Glutamatergic neuron (in vitro differentiated cells): ENCODE measurements around the gene GMDS. TPM values are rescaled to one million over a fixed set of nuclear protein-coding genes. Genes with fewer than 3 reads are reported as not detected.

Source experiments
- DNase-seq: peaks from one replicate; pipeline ENCODE4 v3.0.0; 2022
- H3K27ac Mint-ChIP-seq: one replicate; pipeline ENCODE4 v1.8.0; 2020; ENCODE audit warnings: mild to moderate bottlenecking, mixed read lengths, inconsistent platforms; ENCODE audit not compliant: unreplicated experiment
- H3K27me3 Mint-ChIP-seq: one replicate; pipeline ENCODE4 v1.8.0; 2020; ENCODE audit warnings: mild to moderate bottlenecking, moderate library complexity, mixed read lengths, inconsistent platforms; ENCODE audit not compliant: unreplicated experiment
- H3K36me3 Mint-ChIP-seq: one replicate; pipeline ENCODE4 v1.8.0; 2020; ENCODE audit warnings: mild to moderate bottlenecking, mixed read lengths, inconsistent platforms; ENCODE audit not compliant: unreplicated experiment
- H3K4me1 Mint-ChIP-seq: one replicate; pipeline ENCODE4 v1.8.0; 2020; ENCODE audit warnings: mild to moderate bottlenecking, low read depth, mixed read lengths, inconsistent platforms; ENCODE audit not compliant: unreplicated experiment
- H3K4me3 Mint-ChIP-seq: one replicate; pipeline ENCODE4 v1.8.0; 2020; ENCODE audit warnings: mild to moderate bottlenecking, mixed read lengths, inconsistent platforms; ENCODE audit not compliant: unreplicated experiment
- H3K9me3 Mint-ChIP-seq: one replicate; pipeline ENCODE4 v1.8.0; 2020; ENCODE audit warnings: mild to moderate bottlenecking, moderate library complexity, mixed read lengths, inconsistent platforms; ENCODE audit not compliant: unreplicated experiment
- total RNA-seq: library from RNA; stranded (reverse); fragmentation: NEBNext Ultra II Directional; extraction: Animal tissue kit (Norgen Biotek cat#: 25700); gene quantifications from one replicate; pipeline ENCODE4 v1.2.1, GENCODE V29; 2021; ENCODE audit not compliant: unreplicated experiment
- TF ChIP-seq, protein P1 (sequence below): fragments of 200-600 bp; sonication (generic); IDR thresholded peaks from one replicate; pipeline ENCODE4 v1.5.0; 2021; ENCODE audit not compliant: partially characterized antibody, unreplicated experiment

GMDS gene
- total RNA-seq, 1 donor from 2014 or later = 8.9 TPM

DNA sequence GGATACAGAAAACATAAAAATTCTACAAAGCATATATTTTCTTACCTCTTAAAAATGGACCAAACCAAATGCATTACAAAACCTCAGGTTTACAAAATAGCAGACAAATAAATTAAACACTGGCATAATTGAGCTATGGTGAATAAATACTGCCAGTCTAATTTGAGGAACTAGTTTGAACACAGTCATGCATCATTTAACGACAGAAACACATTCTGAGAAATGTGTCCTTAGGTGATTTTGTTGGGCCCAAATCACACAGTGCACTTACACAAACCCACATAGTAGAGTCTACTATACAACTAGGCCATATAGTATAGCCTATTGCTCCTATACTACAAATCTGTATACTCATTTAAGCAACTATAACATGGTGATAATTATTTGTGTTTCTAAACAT is 420.1 kb downstream of the GMDS start:
- no peak for DNase-seq
- TF ChIP-seq, protein P1, sequence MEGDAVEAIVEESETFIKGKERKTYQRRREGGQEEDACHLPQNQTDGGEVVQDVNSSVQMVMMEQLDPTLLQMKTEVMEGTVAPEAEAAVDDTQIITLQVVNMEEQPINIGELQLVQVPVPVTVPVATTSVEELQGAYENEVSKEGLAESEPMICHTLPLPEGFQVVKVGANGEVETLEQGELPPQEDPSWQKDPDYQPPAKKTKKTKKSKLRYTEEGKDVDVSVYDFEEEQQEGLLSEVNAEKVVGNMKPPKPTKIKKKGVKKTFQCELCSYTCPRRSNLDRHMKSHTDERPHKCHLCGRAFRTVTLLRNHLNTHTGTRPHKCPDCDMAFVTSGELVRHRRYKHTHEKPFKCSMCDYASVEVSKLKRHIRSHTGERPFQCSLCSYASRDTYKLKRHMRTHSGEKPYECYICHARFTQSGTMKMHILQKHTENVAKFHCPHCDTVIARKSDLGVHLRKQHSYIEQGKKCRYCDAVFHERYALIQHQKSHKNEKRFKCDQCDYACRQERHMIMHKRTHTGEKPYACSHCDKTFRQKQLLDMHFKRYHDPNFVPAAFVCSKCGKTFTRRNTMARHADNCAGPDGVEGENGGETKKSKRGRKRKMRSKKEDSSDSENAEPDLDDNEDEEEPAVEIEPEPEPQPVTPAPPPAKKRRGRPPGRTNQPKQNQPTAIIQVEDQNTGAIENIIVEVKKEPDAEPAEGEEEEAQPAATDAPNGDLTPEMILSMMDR = no peak
- Mint-ChIP-seq H3K4me1 (peaks cover 5% of the 10 kb centered on the region), H3K27ac (no peak overlapping the region), H3K27me3 (peaks cover 2% of the 10 kb centered on the region), H3K9me3 (peaks cover 7% of the 10 kb centered on the region), H3K4me3 (no peak overlapping the region), H3K36me3 (peaks cover 16% of the 10 kb centered on the region)

DNA sequence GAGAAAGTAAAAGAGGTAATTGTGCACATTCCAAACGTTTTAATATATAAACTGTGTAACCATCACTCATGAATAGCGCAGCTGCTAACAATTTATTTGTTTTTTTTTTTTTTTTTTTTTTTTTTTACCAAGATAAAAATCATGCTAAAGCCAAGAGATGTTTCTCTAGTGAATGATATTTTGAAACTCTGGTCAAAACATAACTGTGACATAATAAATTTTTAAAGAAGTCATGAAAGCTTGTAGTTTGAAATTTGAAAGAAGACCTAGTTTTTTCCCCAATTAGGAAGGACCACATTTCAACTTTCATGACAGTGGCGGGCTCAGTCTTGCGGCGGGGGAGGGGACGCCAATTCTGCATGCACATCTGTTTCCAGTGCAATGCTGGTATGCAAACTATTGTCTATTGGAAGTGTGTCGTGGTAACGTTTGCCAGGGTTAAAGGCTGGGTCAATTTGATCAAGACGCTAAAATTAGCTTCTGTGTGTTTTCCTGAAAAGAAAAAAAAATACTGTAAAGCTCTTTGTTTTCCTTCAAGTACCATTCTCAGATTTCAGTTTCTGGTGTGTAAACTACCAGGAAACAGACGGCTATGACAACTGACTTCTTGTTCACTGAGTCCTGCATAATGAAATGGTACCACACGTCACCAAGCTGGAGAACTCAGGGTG is 423.8 kb downstream of the GMDS start:
- DNase-seq = no peak
- H3K4me3 Mint-ChIP-seq = no peak overlapping the region

DNA sequence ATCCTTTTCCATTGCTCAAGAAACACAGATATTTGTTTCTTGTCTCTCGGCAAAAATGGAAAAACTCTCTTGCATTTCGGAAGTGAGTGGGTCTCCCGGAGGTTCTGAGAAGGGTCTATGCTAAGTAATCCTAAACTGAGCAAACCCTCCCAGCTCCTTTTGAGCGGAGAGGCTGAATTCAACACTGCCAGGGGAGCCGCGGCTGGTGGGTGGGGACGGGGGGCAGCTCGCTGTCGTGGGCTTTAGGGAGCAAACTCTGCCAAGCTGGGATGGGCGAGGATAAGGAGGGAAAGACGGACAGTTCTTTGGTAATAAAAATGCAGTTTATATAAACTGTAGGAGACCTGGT is 424.3 kb downstream of the GMDS start:
- Mint-ChIP-seq H3K4me3 (no peak overlapping the region), H3K9me3 (no peaks in the 10 kb centered on the region), H3K36me3 (no peaks in the 10 kb centered on the region), H3K27ac (no peak overlapping the region), H3K4me1 (peaks cover 5% of the 10 kb centered on the region), H3K27me3 (peaks cover 2% of the 10 kb centered on the region)
- TF ChIP-seq, protein P1 = no peak
- no peak for DNase-seq

More for the DNA sequence above, 423.8 kb downstream of the GMDS start:
- Mint-ChIP-seq H3K27me3 (peaks cover 2% of the 10 kb centered on the region), H3K27ac (no peak overlapping the region), H3K36me3 (no peaks in the 10 kb centered on the region), H3K9me3 (no peaks in the 10 kb centered on the region), H3K4me1 (peaks cover 5% of the 10 kb centered on the region)
- TF ChIP-seq, protein P1 = no peak

DNA sequence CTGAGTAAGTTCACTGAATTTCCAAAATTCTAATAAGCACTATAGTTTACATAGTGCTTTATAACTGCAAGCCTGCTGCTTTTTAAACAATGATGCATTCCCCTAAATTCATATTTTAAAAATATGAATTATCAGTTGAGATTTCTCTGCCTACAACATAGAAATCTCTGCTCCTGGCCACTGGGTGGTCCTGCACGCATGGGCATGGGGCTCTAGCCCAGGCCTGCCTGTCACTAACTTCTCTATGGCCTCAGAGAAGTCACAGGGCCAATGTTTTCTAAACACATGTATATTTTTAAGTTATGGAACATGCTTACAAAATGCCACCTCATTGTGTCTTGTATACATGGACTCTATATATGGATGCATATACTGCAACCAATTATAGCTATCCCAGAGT is 424.7 kb downstream of the GMDS start:
- Mint-ChIP-seq H3K27me3 (peaks cover 2% of the 10 kb centered on the region), H3K27ac (no peak overlapping the region), H3K4me3 (no peak overlapping the region), H3K9me3 (no peaks in the 10 kb centered on the region), H3K36me3 (no peaks in the 10 kb centered on the region), H3K4me1 (peaks cover 5% of the 10 kb centered on the region)
- TF ChIP-seq, protein P1 = no peak
- DNase-seq = no peak

DNA sequence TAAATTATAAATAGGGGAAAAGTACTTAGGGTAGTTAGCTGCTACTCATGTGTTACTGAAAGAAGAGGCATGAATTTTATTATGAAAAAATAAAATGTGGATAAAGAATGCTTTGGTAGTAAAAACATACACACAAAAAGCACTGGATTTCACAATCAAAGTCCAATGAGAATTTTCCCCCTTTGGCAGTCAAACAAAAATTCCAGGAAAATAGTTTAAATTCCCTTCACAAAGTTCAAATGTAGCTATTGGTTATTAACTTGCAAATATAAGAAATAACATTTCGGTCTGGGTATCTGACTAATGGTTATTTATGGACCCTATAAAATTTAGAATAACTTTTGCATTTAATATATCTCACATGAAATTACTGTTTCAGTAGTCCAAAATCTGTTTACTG is 425.2 kb downstream of the GMDS start:
- H3K27ac Mint-ChIP-seq = no peak overlapping the region
- H3K27me3 Mint-ChIP-seq = peaks cover 2% of the 10 kb centered on the region
- TF ChIP-seq, protein P1 = no peak
- peaks cover 5% of the 10 kb centered on the region for H3K4me1 Mint-ChIP-seq
- no peaks in the 10 kb centered on the region for H3K9me3 Mint-ChIP-seq
- no peaks in the 10 kb centered on the region for H3K36me3 Mint-ChIP-seq
- no peak for DNase-seq
- no peak overlapping the region for H3K4me3 Mint-ChIP-seq
